Measurements from ENCODE around the gene MIAT.
A peak's percentile ranks its signal among the peaks of the same experiment; 100 is the strongest.

MIAT gene

DNA sequence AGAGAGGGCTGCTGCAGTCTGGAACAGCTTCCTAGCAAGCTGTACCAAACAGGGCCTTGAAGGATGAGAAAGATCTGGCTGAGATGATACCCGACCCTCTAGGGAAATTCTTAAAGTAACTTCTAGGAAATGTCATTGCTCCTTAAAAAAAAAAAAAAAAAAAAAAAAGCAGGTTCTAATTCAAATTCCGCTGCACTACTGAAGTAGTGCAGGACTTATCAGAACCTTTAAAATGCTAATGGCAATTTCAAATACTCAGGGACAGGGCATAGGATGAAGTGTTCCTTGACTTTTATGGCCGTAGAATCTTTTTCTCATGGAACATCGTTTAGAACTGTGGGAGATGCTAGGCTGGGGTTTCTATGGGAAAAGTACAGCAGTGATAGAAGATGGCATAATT is 13.1 kb downstream of the MIAT start:
- DNase-seq: no peak

- DNase-seq: peak; percentile 58
Measured at GRCh38 chr22:26671317-26672059, 14.1 kb downstream of the MIAT start.

GRCh38 chr22:26672060-26672471 is 14.7 kb downstream of the MIAT start:
- DNase-seq: no peak

GRCh38 chr22:26672590-26673468 is 15.4 kb downstream of the MIAT start:
- DNase-seq: peak; percentile 98

- no peak for DNase-seq
Measured at GRCh38 chr22:26673486-26673885, 16.1 kb downstream of the MIAT start.

DNA sequence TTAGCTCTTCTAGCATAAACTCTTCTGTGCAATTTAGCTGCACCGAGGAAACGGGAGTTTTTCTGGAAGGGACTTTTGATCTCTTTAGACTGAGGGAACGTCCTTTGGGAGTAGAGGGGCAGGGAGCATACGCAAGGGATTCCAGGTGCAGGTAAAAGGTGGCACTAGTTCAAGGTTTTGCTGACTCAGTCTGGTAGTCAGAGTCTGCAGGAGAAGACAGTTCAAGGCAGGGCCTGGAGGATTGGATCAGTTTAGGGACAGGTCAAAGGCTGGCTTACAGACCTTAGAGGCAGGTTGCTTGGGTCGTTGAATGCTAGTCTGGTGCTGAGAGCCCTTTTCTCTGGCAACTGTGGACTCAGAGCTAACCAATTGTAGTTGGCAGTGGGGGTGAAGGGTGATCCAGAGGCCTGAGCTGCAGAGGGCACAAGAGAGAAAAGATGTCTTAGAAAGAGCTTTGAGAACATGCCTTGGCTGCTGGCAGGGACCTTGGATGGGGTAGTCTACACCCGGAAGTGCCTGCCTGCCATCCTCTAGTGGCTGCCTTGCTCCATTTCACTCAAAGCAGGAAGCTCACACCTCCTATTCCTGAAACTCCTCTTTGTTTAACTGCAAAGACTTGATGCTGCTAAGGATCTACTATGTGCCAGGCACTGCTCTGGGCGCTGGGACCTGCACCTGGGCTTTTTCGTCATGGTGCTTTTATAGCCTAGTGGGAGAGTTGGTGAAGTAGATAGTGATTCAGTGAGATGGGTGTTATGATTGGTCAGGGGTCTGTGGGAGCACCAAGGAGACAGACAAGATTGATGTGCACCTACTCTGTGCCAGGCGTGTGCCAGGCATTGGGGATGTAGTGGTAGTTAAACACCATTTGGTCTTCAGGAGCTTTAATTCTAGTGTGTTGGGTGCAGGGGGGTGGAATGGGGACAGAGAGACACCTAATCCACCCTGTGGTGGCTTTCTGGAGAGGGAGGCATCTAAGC is 17.1 kb downstream of the MIAT start:
- no peak for DNase-seq

DNA sequence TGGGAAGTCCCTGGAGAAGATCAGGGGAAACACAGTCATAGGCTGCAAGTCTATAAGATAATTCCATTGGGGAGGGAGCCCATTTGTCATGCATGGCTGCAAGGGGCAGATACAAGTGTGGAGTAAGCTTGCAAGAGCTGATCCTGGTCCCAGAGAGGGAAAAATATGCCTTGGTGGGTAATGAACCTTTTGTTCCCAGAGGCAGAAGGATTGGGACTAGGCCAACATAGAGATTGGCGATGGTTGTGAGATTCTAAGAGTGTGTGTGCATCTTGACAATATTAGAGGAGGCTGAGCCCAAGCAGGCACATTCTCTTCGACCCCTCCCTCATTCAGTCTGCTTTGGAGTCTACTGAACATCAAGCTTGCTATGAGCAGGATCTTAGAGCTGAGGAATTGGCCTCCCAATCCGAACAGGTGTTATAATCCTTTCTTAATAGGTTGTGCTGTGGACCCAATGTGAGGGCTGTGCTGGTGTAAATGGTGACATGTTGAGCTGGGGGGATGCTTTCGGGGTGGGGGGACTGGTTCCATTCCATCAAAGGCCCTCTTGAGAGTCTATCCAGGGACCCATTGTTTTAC is 18.4 kb downstream of the MIAT start:
- DNase-seq: no peak

DNA sequence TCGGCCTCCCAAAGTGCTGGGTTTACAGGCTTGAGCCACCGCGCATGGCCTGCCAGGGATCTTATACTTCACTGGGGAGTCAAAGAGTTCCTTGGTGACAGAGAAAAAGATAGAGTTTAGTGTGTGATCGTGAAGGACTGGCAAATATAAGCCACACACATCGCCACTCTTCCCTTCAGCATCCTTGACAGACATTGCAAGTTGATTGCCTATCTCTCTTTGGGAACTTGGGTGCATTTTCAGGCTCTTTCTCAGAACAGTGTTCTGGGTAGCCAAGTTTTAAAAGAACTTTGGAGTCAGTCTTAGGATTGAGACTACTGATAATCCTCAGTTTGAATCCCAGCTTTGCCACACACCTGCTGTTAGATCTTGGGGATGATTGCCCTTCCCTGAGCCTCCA is 19.8 kb downstream of the MIAT start:
- no peak for DNase-seq

DNA sequence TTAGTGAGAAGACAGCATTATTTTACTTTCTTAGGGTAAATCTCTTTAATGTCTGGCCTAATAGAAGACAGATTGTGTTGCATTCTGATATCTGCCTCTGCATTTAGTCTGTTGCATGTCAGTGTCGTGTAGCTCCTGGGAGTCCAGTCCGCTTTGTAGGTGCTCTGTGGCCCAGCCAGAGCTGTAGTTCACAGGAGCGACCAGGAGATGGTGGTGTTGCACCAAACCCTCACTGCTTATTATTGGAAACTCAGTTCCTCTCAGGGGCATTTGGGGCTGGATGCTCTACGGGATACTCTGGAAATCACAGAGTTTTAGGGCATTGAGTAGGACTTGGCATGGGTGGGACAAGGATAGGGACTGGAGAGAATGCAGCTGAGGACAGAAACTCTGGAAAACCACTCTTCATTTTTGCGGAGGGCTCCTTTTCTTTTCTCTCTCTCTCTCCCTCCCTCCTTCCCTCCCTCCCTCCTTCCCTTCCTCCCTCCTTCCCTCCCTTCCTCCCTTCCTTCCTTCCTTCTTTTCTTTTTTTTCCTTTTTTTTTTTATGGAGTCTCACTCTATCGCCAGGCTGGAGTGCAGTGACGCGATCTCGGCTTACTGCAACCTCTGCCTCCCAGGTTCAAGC is 21.7 kb downstream of the MIAT start:
- peak; percentile 55 for DNase-seq

DNA sequence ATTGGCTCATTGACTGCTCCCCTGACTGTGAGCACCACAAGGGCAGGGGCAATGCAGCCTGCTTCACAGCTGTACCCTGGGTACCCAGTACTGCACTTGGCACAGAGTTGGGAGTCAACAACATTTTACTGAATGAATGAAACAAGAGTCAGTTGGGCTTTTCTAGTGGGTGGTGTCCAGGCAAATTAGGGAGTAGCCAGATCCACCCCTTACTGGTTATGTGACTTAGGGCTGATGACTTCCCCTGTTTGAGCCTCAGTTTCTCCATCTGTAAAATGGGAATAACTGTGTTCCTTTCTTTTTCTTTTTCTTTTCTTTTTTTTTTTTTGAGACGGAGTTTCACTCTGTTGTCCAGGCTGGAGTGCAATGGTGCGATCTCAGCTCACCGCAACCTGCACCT is 23.1 kb downstream of the MIAT start:
- no peak for DNase-seq

DNA sequence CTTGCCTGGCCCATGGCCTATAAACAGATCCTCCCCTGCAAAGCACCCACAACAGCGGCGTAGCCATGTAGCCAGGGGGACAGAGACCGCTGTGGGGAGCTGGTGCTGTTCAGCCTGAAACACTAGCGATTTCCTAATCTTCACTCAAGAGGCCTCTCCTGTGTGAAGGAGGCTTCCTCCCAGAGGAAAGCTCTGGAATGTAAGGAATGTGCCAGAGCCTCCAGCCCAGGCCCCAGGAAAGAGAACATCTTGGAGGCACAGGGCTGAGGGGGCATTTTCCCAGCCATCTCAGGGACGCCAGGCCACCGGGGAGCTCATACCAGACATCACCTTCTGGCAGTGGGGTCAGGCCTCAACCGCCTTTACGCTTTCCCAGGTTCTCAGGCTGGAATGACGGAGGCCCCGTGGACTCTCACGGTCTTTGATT is 24.0 kb downstream of the MIAT start:
- DNase-seq: no peak

DNA sequence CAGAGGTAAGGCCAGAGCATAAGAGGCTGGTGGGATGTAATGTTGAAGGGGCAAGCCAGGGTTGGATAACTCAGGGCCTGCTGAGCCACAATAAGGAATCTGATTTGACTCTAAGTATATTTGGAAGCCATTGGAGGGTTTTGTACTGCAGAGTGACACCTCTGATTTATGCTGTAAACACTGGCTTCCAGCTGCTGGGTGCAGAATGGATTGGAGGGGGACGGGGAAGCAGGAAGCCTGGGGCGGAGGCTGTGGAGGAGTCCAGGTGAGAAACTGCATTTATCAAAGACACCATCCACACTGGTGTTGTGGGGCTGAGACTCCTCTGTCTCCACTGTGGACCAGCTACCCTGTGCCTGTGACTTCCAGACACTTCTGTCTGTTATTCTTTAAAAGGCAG is 26.8 kb downstream of the MIAT start:
- DNase-seq: no peak

GRCh38 chr22:26685601-26686000 is 28.2 kb downstream of the MIAT start:
- DNase-seq: no peak

DNA sequence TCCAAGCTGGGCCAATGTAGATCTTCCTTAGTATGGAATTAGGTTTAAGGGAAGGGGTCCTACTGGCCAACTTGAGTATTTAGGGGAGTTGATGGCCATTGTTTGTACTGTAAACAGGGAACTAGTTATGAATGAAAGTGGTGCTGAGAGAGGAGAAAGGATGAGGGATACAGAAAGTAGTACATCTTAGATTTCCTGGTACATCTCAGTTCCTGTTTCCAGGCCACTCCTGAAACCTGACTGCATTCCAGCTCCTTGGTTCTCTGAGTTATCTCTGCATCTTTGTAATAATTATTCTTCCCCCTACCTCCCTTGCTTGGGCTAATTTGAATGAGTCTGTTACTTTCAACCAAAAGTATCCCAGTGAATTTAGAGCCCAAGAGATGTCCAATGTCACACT is 30.1 kb downstream of the MIAT start:
- DNase-seq: no peak

GRCh38 chr22:26689513-26690301 is 32.3 kb downstream of the MIAT start:
- DNase-seq: no peak

DNA sequence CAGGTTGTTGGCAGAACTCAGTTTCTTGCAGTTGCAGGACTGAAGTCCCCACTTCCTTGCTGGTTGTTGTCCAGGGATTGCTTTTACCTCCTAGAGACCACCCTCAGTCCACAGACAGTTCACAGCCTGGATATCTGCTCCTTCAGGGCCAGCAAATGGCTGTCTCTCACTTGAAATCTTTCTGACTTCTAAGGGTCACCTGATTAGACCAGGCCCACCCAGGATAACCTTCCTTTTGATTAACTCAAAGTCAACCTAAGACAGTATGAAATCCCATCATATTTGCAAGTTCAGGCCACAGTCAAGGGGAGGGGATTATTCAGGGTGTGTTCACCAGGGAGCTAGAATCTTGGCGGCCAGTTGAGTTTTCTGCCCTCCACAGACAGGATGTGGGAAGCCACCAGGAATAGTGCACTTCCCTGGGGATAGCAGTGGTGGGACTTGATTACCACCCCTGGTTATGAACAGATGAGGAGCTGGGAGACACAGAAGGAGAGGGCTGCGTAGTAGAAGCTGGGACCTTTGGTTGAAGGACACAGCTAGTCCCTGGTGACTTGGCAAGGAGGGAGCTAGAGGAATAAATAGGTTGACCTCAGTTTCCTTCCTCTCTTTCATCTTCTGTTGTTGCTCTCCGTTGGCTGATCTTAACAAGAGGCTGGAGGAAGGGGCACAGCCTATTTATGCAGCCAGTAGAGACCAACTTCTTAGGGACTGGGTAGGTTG is 33.4 kb downstream of the MIAT start:
- DNase-seq: no peak

DNA sequence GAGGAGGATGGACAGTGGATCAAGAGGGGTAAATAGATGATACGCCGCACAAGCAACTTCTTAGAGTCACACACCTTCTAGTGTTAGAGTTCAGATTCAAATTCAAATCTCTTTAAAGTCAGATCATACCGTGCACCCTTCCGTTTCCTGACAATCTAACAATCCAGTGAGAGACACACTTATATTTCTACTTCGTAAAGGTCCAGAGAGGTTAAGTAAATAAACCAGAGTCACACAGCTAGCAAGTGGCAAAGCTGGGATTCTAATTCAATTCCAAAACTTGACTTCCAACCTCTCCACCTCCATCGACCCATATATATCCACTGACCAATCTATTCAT is 34.0 kb downstream of the MIAT start:
- no peak for DNase-seq

GRCh38 chr22:26692215-26692614 is 34.8 kb downstream of the MIAT start:
- no peak for DNase-seq

DNA sequence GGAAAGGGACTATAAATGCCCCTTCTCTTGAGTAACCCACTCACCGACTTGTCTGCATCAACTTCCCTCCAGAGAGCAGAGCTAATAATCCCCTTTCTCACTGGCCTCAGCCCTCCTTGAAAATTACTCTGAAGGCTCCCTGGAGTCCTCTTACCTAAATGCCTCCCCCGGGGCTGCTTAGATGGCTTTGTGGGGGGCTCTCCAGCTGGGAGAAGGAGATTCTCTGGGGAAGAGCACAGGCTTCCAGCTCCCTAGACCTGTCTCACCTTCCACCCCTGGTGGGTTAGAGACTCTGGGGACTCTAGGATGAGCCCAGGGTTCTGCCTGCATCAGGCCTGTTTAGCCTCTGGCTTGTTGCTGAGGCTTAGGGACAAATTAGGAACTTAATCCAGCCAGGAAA is 39.8 kb downstream of the MIAT start:
- no peak for DNase-seq

DNA sequence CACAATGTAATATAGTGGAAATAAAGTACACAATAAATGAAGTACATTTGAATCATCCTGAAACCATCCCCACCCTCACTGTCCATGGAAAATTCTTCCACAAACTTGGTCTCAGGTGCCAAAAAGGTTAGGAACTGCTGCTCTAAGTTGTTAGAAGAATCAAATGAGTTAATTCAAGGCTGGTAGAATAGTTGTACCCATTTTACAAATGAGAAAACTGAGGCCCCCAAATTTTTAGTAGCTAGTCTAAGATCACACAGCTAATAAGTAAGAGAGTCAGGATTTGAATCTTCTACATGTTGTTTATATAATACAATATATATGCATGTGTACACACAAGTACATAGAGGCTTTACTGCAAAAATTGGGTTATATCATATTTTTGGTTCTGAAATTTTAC is 43.1 kb downstream of the MIAT start:
- DNase-seq: no peak

DNA sequence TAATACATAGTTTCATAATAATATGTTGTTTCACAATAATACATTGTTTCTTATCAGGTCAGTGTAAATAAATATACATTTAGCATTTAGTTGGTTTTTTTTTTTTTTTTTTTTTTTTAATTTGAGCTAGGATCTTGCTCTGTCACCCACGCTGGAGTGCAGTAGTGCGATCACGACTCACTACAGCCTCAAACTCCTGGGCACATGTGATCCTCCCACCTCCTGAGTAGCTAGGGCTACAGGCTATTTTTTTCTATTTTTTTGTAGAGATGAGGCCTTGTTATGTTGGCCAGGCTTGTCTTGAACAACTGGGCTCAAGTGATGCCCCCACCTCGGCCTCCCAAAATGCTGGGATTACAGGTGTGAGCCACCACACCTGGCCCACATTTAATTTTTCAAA is 43.5 kb downstream of the MIAT start:
- DNase-seq: no peak
